Uterus (tissue), 4 donors: Measurements from ENCODE around the gene DDX49. TPM values are rescaled to one million over a fixed set of nuclear protein-coding genes. Genes with fewer than 3 reads are reported as not detected.
A peak's percentile ranks its signal among the peaks of the same experiment; 100 is the strongest.

Experiments
- DNase-seq, 2 donors: peaks; one replicate each; pipeline ENCODE4 v3.0.0-alpha.2; 2019 to 2020
- H3K27ac ChIP-seq, 2 donors: fragments of 200-600 bp; sonication (generic); 1 replicate in 1 of 2; 2 replicates in 1 of 2; pipeline ENCODE4 v1.5.1; 2016 to 2018
- H3K27me3 ChIP-seq, 2 donors: fragments of 200-600 bp; sonication (generic); one replicate each; pipeline ENCODE4 v1.5.1; 2018 to 2019; ENCODE audit warnings: control low read depth in 1 of 2
- H3K36me3 ChIP-seq, 2 donors: fragments of 200-600 bp; sonication (generic); one replicate each; pipeline ENCODE4 v1.5.1; 2019; ENCODE audit warnings: control low read depth in 1 of 2
- H3K4me1 ChIP-seq, 2 donors: fragments of 200-600 bp; sonication (generic); one replicate each; pipeline ENCODE4 v1.5.1; 2018 to 2019; ENCODE audit warnings: control low read depth in 1 of 2
- H3K4me3 ChIP-seq, 2 donors: fragments of 200-600 bp; sonication (generic); 1 replicate in 1 of 2; 2 replicates in 1 of 2; pipeline ENCODE4 v1.5.1; 2018 to 2019; ENCODE audit warnings: mild to moderate bottlenecking in 1 of 2
- H3K9me3 ChIP-seq, 2 donors: fragments of 200-600 bp; sonication (generic); one replicate each; pipeline ENCODE4 v1.5.1; 2019; ENCODE audit warnings: control low read depth in 1 of 2
- POLR2A ChIP-seq, 2 donors: fragments of 450-650 bp; IDR thresholded peaks; one replicate each; pipeline ENCODE4 v1.6.1; 2016; ENCODE audit warnings: antibody characterized with exemption in 2 of 2, mild to moderate bottlenecking in 1 of 2, moderate library complexity in 1 of 2
- intact Hi-C: fragments of 100-400 bp; cut with DNase I; formaldehyde crosslinking; loops from one replicate; pipeline ENCODE4 v1.15.1; 2023; ENCODE audit warnings: low total_unique reads
- total RNA-seq, 4 donors: library from RNA; depleted of rRNA in 3 of 4; stranded (reverse); fragments of >200 nt in 3 of 4; gene quantifications; one replicate each; pipeline versions ENCODE4 v1.1.0 to v1.2.4, GENCODE V29; 2014 to 2023
- TF ChIP-seq, protein P1 (sequence below), 4 experiments: fragments of 200-600 bp in 2 of 4; fragments of 450-650 bp in 2 of 4; sonication (generic) in 2 of 4; IDR thresholded peaks; one replicate each; pipeline ENCODE4 v1.5.1; 2016 to 2019; ENCODE audit warnings: antibody characterized with exemption in 4 of 4, mild to moderate bottlenecking in 2 of 4, moderate library complexity in 1 of 4
- donor health status: DM: yes; HTN: yes; CAD: no.

The DDX49 gene
- total RNA-seq, 4 donors from 2014 or later, result 27.7 to 40.9 (median 31.4) TPM

DNA sequence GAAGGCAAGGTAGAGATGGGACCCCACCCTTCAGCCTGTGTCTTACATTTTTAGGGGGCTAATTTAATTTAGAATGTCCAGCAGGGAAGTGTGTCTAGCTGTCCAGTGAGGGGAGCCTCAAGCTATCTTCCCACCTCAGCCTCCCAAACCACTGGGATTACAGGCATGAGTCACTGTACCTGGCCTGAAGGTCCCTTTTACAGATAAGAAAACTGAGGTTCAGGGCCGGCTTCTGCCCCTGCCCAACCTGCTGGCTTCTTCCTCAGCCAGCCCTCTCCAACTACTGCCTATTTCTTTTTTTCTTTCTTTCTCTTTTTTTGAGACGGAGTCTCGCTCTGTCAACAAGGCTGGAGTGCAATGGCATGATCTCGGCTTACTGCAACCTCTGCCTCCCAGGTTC is 40.9 kb downstream of the DDX49 start:
- no peaks in the 10 kb centered on the region for H3K27me3 ChIP-seq
- no peak overlapping the region for H3K4me3 ChIP-seq
- H3K4me1 ChIP-seq, result no peaks in the 10 kb centered on the region
- no peak for TF ChIP-seq POLR2A (IDR thresholded peaks at IDR 0.05)
- TF ChIP-seq, protein P1, sequence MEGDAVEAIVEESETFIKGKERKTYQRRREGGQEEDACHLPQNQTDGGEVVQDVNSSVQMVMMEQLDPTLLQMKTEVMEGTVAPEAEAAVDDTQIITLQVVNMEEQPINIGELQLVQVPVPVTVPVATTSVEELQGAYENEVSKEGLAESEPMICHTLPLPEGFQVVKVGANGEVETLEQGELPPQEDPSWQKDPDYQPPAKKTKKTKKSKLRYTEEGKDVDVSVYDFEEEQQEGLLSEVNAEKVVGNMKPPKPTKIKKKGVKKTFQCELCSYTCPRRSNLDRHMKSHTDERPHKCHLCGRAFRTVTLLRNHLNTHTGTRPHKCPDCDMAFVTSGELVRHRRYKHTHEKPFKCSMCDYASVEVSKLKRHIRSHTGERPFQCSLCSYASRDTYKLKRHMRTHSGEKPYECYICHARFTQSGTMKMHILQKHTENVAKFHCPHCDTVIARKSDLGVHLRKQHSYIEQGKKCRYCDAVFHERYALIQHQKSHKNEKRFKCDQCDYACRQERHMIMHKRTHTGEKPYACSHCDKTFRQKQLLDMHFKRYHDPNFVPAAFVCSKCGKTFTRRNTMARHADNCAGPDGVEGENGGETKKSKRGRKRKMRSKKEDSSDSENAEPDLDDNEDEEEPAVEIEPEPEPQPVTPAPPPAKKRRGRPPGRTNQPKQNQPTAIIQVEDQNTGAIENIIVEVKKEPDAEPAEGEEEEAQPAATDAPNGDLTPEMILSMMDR (IDR thresholded peaks at IDR 0.05), result no peak
- no peak overlapping the region for H3K27ac ChIP-seq
- intact Hi-C loops, result no loop called here
- no peaks in the 10 kb centered on the region for H3K9me3 ChIP-seq
- no peak for DNase-seq
- H3K36me3 ChIP-seq, result no peaks in the 10 kb centered on the region

DNA sequence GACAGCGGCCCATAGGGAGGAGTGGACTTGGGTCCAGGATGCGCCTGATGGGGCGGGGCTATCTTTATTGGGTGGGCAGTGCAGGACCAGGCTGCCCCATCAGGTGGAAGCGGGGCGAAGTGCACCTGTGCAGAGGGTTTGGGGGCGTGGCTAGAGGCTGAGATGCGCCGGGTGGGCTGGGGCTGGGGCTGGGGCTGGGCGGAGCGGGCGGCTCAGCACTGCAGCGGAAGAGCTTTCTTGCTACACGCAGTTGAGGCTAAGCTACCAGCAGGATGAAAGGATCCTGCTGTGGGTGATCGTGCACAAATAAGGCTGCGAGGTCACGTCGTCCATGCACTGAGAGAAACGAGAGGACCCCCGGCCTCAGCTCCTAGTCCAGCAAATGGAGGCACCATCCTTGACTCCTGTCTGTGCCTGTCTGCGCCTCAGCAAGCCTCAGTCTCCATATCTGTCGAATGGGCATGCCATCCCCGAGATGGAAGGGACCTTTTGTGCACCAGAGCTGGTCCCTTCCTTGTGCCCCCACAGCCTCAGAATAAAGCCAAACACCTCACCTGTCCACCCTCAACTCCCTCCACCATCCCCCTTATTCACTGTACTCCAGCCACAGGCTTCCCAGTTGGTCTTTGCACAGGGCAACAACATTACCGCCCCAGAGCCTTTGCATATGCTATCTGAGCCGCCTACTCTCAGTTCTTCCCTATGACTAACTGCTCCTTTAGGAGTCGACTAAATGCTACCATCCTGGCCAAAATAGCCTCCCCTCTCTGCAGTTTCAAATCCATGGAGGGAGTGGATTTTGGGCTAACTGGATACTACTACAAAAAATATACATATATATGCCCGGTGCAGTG is 42.5 kb downstream of the DDX49 start:
- H3K27me3 ChIP-seq, result no peaks in the 10 kb centered on the region
- H3K4me3 ChIP-seq, result no peak overlapping the region
- no peak for DNase-seq
- no peaks in the 10 kb centered on the region for H3K9me3 ChIP-seq
- no peaks in the 10 kb centered on the region for H3K36me3 ChIP-seq
- H3K27ac ChIP-seq, result no peak overlapping the region
- TF ChIP-seq POLR2A (IDR thresholded peaks at IDR 0.05), result no peak
- TF ChIP-seq, protein P1 (IDR thresholded peaks at IDR 0.05), result no peak
- intact Hi-C loops, result no loop called here
- no peaks in the 10 kb centered on the region for H3K4me1 ChIP-seq

DNA sequence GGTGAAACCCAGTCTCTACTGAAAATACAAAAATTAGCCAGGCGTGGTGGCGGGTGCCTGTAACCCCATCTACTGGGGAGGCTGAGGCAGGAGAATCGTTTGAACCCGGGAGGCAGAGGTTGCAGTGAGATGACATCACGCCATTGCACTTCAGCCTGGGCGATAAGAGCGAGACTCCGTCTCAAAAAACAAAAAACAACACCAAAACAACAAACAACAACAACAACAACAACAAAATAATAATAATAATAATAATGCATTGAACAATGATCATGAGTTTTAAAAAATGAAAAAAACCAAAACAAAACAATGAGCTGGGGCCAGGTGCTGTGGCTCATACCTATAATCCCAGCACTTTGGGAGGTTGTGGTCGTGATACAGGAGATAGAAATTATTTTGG is 44.6 kb downstream of the DDX49 start:
- TF ChIP-seq POLR2A (IDR thresholded peaks at IDR 0.05), result no peak
- TF ChIP-seq, protein P1 (IDR thresholded peaks at IDR 0.05), result no peak
- no peak overlapping the region for H3K4me3 ChIP-seq
- H3K27me3 ChIP-seq, result no peaks in the 10 kb centered on the region
- no peak for DNase-seq
- H3K36me3 ChIP-seq, result no peaks in the 10 kb centered on the region
- no peak overlapping the region for H3K27ac ChIP-seq
- intact Hi-C loops, result no loop called here
- H3K4me1 ChIP-seq, result no peaks in the 10 kb centered on the region
- H3K9me3 ChIP-seq, result no peaks in the 10 kb centered on the region

DNA sequence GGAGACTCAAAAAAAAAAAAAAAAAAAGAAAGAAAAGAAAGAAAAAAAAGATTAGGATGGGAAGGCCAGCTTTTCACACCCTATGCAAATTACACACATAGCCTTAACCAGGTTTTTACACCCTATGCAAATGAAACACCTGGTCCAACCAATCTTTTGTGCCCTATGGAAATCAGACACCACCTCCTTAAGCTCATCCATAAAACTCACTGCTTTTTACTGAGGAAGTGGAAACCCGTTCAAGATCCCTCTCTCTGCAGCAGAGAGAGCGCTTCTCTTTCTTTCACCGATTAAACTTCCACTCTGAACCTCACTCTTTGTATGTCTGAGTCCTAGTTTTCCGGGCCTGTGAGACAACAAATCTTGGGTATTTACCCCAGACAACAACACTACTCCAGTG is 46.8 kb downstream of the DDX49 start:
- no peak for TF ChIP-seq POLR2A (IDR thresholded peaks at IDR 0.05)
- TF ChIP-seq, protein P1 (IDR thresholded peaks at IDR 0.05), result no peak
- Histone ChIP-seq H3K27me3 (no peaks in the 10 kb centered on the region), H3K9me3 (no peaks in the 10 kb centered on the region), H3K4me1 (no peaks in the 10 kb centered on the region), H3K4me3 (no peak overlapping the region), H3K36me3 (no peaks in the 10 kb centered on the region), H3K27ac (no peak overlapping the region)
- no peak for DNase-seq
- intact Hi-C loops, result no loop called here

DNA sequence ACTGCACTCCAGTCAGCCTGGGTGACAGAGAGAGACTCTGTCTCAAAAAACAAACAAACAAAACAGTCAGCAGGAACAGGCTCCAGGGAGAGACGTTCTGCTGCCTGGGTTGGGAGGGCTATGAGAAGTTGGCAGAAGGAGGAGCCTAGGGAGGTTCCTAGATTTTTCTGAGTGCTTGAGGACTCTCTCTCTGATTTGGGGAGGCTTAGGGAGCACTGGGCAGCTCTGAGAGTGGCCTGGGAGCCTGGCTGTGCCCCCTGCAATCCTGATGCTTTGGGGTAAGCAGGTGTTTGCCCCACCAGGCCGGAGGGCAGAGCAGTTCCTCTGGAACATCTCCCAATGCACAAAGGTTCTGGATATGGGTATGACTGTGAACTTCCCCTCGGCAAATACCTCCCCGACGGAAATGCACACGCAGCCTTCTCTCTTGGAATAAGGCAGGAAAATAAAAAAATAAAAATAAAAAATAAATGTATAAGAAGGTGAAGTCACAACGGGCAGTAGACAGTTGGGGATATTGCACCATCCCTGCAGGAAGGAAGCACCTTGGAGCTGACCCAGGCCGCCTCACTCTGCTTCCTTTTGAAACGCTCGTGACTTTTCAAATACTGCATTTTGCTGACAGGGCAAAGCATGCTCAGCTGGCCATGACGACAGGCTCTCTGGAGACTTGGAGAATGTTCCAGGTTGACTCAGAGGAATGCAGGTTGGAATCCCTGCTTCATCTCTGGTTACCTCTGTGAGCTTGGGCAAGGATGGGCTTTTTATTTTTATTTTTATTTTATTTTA is 48.0 kb downstream of the DDX49 start:
- DNase-seq, result peak; percentile 24 to 66
- H3K27ac ChIP-seq, result peak overlapping the region in 1 of 2 donors; percentile 73
- no peak overlapping the region for H3K4me3 ChIP-seq
- no peaks in the 10 kb centered on the region for H3K27me3 ChIP-seq
- TF ChIP-seq, protein P1 (IDR thresholded peaks at IDR 0.05), result no peak
- TF ChIP-seq POLR2A (IDR thresholded peaks at IDR 0.05), result no peak
- no peaks in the 10 kb centered on the region for H3K36me3 ChIP-seq
- no peaks in the 10 kb centered on the region for H3K9me3 ChIP-seq
- no peaks in the 10 kb centered on the region for H3K4me1 ChIP-seq
- intact Hi-C loops, result no loop called here
